Stimulated activated CD4-positive, alpha-beta T cell treated with anti-CD3 and anti-CD28 coated beads, Interleukin-1b, Interleukin-23, amount 100 ng/mL, for 1 hour (primary cell): ENCODE results near the gene ZNF22.
A peak's percentile ranks its signal among the peaks of the same experiment; 100 is the strongest.
"Not testable (repeated sequence)": the region's sequence is repeated elsewhere in the genome, so short reads cannot be mapped to it uniquely, and the experiment has no call there.

Experiments used
- DNase-seq, 2 donors: peaks; one replicate each; pipeline ENCODE4 v3.0.0-alpha.2; 2020; ENCODE audit warnings: low read depth in 2 of 2

ZNF22 gene

DNA sequence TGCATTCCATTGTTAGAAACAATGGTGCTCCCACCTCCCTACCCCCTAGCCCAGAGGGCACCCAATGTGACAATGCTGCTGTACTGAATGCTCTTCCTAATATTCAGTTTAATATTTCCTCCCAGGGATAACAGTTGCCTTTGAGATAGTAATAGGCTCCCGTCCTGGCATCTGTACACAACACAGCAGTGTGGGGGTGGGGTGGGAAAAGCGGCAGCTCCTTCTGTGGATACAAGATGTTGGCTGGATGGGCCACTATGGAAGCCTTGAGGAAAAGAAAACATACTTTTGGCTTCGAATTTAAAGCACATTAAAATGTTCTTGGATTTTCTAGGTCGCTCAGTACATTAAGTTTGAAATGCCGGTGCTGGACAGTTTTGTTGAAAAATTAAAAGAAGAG, 9.2 kb upstream of the ZNF22 start:
- no peak for DNase-seq

DNA sequence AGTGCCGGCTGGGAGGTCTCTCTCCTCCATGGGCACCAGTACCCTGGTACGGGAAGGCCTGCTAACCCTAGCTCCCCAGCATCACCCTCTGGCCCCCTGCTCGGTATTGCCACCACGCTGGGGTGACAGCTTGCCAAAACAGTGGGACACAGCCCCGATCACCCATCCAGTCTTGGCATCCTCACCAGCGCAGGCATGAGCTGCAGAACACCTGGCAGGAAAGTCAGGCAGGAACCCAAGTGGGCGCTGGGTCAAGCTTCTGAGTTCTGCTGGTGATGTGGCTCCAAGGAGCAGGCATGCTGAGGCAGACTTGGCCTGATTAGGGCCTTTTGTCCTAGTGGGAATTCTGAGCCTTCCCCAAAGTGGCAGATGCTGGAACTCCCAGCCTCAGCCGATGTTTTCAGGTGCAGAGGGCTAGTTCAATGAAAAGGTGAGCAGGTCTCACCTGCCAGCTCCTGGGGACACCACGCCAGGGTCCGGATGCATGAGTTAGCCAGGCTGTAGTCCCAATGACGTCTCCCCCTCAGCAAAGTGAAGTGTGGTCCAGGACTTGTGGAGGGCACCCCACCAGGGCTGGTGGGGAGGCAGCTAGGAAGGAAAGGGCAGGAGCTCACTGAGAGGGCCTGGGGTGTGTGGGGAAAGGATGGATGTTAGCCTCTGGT, 8.5 kb upstream of the ZNF22 start:
- DNase-seq, result no peak

DNA sequence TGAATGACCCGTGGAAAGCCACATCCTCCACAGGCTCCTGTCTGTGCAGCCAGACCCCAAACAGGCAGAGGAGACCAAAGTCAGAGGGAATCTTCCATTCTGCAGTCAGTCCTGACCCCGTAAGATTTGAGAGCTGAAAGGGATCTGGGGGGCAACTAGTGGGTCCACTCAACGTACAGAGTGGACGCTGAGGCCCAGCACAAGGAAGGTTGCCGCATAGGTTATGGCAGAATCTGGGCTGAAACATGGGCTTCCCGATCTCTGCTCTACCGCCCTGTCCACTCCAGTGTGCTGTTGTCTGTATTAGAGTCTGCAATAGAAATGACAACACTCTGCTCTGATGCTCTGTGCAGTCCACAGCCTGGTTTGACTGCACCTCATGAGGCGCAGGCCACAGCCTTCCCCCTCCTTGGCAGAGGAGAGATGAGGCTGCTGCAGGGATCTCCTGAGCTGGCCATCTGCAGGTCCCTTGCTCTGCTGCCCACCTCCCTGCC, 7.9 kb upstream of the ZNF22 start:
- DNase-seq, result no peak

DNA sequence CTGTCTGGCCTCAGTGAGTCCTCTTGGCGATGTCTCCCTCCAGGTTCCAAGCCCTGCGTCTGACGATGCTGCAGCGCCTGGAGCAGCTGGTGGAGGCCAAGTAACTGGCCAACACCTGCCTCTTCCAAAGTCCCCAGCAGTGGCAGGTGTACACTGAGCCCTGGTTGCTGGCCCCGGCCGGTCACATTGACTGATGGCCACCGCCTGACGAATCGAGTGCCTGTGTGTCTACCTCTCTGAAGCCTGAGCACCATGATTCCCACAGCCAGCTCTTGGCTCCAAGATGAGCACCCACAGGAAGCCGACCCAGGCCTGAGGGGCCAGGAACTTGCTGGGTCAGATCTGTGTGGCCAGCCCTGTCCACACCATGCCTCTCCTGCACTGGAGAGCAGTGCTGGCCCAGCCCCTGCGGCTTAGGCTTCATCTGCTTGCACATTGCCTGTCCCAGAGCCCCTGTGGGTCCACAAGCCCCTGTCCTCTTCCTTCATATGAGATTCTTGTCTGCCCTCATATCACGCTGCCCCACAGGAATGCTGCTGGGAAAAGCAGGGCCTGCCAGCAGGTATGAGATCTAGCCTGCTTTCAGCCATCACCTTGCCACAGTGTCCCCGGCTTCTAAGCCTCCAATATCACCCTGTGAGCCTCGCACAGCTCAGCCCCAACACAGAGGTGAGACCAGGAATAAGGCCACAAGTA, 7.3 kb upstream of the ZNF22 start:
- no peak for DNase-seq

DNA sequence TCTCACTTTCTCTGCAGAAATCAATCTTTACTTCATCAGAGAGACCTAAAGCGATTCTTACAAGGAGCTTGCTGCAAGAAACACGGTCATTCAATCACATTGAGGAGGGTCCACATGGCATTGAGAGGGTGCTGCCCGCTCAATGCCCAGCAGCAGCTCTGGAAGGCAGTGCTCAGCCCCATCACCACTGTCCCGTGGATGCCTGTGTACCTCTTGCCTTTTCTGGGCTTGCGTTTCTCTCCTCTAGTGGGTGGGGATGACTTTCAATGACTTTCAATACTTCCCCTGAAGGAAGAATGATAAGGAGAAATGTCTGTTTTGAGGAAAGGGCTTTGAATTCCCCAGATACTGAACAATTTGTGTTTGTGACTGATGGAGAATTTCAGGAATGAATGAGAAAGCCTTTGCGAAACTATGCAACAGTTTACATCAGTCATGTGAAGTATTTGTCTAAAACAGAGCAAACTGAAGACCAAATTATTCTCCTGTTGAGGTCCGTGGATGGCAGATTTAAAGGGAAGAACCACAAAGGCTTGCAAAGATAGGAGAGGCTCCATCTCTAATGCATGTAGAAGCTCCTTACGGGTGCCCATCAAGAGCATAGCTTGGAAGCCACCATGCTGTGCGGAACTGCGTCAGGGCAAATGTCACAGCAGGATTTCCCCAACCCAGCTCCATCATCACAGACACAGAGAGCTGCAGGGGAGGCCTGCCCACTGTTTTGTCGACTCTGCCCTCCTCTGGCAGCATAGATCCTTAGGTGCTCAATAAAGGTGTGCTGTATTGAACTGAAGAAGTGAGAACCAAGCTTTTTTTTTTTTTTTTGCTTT, 6.6 kb upstream of the ZNF22 start:
- DNase-seq, result no peak

DNA sequence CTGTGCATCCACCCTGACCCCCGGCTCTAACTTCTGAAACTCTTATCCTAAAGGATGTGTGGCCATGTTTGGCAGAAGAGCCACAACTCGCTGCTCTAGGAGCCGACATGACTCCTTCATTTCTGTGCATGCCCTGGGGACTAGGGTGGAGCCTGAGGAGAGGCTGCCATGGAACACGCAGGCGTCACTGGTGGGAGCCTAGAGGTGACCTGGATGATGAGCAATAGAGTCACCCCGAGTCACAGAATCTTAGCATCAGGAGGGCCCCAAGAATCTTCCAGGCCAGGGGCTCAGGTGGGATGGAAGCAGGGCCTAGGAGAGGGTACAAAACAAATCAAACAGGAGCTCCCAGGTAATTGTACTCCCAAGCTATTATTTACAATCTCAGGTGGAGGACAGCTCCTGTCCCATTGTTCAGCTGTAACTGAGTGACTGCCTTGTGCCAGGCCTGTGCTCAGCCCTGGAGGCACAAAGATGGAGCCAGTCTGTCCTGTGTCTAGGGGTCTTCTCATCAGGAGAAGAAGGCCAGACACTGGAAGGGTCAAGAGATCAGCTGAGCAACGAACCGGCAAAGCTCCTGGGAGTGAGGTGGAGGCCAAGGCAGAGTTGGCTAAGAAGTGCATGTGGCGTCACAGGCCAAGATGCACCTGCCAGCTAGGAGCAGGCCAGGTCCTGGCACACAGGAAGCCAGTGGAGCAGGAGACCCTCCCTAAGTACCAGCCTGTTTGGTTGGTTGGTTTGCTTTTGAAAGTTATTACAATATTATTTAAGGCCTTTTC, 5.8 kb upstream of the ZNF22 start:
- no peak for DNase-seq

DNA sequence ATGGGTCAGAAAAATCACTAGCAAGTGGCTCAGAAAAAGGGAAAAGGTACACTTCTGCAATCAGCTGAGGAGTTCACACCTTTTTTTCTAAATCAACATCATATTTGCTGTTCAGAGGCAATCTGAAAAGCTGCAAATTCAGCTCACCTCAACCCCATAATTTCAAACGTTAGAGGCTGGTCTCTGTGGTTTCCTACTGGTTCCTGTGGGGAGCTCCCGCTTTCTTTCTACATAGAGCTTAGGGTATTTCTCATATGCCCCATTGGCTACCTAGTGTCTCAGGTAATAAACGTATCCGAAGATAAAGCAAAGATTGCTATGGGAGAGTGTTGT, 5.2 kb upstream of the ZNF22 start:
- no peak for DNase-seq

DNA sequence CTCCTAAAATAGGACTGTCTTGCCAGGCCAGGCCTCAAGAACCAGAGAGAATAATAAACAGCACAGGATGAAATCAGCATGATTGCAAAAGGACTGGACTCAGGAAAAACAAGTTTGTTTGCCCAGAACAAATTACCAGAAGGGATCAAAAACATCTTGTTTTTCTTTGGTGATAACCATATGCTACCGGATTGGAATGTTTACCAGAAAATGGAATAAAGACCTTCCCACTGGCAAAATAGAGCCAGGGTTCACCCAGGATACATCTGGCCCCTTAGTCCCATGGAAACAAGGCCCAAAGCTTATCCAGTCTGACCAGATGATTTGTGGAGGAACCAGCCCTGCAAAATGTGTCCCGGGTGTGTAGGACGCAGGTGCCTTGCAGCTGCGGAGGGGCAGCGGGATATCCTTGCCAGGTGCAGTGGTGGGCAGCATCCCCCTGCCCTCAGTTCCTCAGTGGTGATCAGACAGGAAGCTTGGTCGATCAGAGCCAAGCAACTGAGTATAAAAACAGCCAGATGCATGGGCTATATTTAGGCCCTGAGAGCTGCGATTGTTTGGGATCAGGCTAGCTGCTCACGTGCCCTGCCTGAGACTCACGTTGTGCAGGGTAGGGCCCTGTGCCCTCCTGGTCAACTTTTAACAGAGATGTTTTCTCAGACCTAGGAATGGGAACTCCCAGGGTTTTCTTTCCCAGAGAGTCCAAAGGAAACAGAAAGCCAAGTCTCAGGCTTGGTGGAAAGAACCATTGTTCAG, 4.6 kb upstream of the ZNF22 start:
- DNase-seq, result no peak

DNA sequence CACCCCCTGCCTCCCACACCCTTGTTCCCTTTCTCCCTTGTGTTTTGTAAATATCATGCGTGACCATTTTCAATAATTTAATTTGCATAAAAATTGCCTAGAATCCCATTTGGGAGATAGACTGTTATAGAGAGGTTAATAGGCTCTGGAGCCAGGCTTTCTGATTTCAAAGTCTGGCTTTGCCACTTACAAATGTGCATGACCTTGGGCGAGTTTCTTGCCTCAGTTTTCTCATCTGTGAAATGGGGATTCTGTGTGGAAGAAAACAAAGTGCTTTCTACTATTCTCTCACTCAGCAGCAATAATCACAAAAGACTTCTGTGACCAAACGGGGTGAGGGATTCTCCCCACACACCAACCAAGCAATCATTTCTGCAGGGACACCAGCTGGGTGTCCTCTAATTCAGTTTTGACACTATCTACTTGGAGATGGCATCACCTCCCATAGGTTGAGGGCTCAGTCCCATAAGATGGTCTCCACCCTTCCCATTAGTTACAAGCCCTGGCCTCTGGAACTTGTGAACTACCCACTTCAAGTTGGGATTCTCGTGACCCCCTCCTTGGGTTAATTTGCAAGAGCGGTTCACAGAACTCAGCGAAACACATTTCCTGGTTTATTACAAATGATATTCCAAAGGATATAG, 3.5 kb upstream of the ZNF22 start:
- DNase-seq, result no peak

DNA sequence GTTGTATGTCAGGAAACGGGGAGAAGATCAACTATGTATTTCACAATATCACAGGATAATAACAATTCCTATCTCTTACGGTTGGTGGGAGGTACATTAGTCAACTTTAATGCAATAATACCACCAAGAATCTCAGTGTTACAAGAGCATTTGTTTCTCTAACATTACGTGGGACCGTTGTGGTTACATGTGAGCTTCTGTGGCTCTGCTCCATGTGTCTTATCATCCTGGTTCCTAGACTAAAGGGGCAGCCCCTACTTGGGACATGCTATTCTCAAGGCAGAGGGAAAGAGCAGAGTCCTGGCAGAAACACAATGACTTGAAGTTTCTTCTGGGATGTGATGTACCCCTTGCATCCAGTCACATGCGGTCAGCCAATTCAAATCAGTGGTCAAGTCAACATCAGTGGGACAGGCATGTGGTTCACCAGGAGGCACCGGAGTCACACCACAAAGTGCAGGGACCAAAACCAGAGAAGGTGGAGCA, 2.5 kb upstream of the ZNF22 start:
- no peak for DNase-seq

DNA sequence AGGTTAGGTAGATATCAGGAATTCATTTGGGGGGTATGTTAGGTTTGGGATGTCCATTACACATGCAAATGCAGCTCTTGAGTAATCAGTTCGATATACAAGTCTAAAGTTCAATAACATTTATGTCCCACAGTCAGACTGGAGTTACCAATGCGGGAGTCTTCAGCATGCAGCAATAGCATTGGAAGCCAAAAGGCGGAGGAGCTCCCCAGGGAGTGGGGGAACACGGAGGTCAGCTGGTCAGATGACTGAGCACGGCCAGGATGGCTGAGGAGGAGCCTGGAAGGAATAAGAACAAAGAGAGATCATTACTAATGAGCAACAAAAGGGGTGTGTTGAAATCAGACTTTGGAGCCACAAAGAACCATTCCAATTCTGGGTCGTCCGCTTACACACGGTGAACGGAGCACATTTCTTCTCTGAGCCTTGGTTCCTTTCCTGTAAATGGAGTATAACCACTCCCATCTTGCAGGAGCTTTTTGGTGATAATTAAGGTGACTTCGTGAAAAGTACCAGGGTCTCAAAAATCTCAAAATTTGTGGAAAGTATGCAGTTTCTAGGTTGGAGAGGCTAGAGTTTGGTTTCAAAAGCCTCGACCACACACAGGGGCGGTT, 478 bp upstream of the ZNF22 start:
- no peak for DNase-seq

DNA sequence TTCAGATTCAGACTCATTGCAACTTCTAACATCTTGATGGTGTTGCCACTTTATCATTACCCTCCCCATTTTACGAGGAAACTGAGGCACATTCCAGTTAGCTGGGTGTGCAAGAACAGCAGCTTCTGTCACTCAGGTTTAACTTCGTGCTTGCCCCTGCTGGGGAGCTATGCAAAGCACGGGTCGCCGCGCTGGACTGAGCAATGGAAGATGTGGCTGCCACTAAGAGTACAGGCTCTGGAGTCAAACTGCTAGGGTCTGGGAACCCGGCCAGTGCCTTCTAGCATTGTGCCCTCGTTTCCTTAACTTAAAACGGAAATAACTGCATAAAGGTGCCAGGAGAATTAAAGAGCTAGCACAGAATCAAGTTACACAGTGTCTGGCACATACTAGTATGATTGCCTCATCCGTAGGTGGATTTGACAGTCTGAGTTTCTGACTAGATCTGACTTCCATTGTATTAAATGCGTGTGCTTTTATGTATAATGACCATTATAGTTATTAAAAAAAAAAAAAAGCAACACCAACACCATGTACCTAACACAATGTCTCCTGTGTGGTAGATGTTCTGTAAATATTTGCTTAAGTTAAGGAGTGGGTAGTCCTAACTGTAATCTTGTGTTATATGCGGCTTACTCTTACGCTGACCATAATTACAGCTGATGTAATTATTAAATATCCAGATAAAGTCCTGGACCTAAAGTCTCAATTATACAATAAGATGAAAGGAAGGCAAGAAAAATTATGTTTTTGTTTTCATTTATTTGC, 842 bp downstream of the ZNF22 start:
- peak in 1 of 2 donors; percentile 9 for DNase-seq

DNA sequence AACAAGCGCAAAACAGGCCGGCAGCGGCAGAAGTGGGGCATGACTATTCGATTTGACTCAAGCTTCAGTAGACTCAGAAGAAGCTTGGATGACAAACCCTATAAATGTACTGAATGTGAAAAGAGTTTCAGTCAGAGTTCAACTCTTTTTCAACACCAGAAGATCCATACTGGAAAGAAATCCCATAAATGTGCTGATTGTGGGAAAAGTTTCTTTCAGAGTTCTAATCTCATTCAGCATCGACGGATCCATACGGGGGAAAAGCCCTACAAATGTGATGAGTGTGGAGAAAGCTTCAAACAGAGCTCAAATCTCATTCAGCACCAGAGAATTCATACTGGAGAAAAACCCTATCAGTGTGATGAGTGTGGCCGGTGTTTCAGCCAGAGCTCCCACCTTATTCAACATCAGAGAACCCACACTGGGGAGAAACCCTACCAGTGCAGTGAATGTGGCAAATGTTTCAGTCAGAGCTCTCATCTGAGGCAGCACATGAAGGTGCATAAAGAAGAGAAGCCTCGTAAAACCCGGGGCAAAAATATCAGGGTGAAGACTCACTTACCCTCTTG, 2.8 kb downstream of the ZNF22 start:
- DNase-seq, result no peak

DNA sequence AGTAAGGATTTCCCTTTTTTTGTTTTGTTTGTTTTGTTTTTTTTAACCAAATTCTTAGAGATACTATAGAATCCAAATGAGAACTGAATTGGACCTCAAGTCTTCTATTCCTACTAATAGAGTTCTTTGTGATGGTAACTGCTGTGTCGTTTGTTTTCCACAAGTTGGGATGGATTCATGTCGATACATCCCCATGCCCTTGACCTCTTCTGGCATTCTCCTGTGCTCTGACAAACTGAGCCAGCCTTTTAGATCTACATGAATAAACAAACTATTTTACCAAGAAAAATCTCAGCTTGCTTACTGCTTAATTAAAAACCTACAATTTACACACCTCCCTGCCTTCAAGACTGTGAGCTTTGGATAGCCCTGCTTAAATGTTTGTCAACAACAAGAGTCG, 3.9 kb downstream of the ZNF22 start:
- DNase-seq, result no peak

DNA sequence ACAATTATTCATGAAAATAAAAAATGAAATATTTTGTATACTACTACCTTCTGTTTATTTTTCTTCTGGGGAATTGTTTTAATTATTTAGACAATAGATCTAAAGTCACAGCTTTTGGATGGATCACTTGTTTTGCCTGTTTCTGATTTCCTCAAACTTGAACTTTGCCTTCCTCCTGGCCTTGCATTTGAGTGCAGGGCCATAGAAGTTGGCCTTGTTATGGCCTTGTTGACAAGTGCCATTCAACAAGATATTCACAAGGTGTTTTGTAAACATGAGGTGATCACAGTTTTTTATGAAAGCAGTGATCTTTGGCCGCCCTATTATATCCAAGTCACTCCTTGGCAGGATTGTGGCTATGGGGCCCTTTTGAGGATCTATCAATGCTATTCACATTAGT, 4.6 kb downstream of the ZNF22 start:
- no peak for DNase-seq

DNA sequence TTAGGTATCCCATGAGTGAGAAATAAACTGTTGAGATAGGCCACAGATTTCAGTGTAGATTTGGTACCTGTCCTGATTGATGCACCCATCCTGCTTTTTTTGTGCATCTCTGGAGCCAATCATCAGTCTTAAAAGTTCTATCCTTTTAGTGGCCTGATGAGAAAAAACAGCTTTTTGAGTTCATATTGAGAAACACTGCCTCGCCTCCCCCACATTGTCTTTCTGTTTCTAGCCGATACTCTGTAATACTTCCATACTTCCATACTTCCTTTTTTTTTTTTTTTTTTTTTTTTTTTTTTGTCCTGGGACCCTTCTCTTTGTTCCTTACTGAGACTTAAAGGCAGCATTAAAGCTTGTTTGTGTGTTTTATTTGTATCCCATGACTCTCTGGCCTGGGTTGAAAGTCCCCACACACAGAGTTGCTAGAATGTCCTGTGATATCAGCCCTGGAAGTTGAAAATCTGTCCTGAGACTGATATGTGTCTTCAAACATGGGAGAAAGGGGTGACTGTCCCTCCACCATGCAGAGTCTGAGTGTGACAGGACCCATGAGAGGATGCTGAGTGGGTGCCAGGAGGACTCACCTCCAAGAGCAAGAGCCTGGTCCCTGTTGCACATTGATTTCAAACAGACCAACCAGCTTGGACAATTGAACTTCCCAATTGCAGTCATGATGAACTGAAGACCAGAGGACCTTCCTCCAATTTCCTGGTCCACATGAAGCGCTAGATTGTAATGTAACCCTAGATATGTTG, 5.7 kb downstream of the ZNF22 start:
- DNase-seq, result no peak

DNA sequence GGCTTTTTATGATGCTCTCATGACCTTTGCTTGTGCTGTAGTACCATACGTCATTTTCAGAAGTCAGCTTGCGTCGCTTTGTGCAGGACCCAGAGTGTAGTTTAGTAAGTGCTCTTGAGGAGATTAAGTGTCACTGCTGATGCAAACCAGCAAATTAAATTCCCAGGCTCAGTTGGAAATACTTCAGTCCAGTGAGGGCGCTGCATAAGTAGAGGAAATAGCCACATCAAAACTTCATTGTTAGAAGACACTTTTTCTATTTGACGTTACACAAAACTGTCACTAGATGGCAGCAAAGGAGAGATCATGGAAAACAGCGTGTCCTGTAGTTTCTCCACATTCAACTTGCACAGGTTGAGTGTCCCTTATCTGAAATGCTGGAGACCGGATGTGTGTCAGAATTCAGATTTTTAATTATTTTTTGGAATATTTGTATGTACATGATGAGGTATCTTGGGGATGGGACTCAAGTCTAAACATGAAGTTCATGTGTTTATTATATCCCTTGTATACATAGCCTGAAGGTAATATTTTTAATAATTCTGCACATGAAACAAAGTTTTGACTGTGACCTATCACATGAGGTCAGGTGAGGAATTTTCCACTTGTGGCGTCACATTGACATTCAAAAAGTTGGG, 7.9 kb downstream of the ZNF22 start:
- no peak for DNase-seq

DNA sequence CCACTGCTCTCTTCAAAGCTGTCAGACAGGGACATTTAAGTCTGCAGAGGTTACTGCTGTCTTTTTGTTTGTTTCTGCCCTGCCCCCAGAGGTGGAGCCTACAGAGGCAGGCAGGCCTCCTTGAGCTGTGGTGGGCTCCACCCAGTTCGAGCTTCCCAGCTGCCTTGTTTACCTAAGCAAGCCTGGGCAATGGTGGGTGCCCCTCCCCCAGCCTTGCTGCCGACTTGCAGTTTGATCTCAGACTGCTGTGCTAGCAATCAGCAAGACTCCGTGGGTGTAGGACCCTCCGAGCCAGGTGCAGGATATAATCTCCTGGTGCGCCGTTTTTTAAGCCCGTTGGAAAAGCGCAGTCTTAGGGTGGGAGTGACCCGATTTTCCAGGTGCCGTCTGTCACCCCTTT, 13.8 kb downstream of the ZNF22 start:
- DNase-seq, result not testable (repeated sequence)
